Activated B cell treated with CpG ODN at 0.5 μM for 24 hours (primary cell): ENCODE results near the gene ADCY2. TPM values are rescaled to one million over a fixed set of nuclear protein-coding genes. Genes with fewer than 3 reads are reported as not detected.

Source experiments
- ATAC-seq: fragments of 200-7000 bp; cut with Tn5 transposase; one replicate; pipeline ENCODE4 v1.10.0; 2021; ENCODE audit warnings: low read depth, mild to moderate bottlenecking, moderate library complexity
- CTCF ChIA-PET: fragments of 350-600 bp; sonication (Branson Sonifier 250); formaldehyde crosslinking; loops from one replicate; lab custom pipeline; 2021; ENCODE audit warnings: antibody characterized with exemption; lab: Charles Lee
- POLR2A ChIA-PET: fragments of 350-600 bp; sonication (Branson Sonifier 250); formaldehyde crosslinking; loops from one replicate; lab custom pipeline; 2021; ENCODE audit warnings: antibody characterized with exemption; lab: Charles Lee
- DNase-seq: peaks from one replicate; pipeline ENCODE4 v3.0.0; 2022
- H3K27ac Mint-ChIP-seq: one replicate; pipeline ENCODE4 v1.8.0; 2020; ENCODE audit warnings: mixed read lengths
- H3K27me3 Mint-ChIP-seq: one replicate; pipeline ENCODE4 v1.8.0; 2021; ENCODE audit warnings: mixed read lengths
- H3K36me3 Mint-ChIP-seq: one replicate; pipeline ENCODE4 v1.8.0; 2021; ENCODE audit warnings: low read depth, mixed read lengths
- H3K4me1 Mint-ChIP-seq: one replicate; pipeline ENCODE4 v1.8.0; 2021; ENCODE audit warnings: mixed read lengths
- H3K4me3 Mint-ChIP-seq: one replicate; pipeline ENCODE4 v1.8.0; 2020; ENCODE audit warnings: mild to moderate bottlenecking, mixed read lengths
- H3K9me3 Mint-ChIP-seq: one replicate; pipeline ENCODE4 v1.8.0; 2020; ENCODE audit warnings: mixed read lengths
- intact Hi-C: fragments of 100-400 bp; cut with micrococcal nuclease; formaldehyde crosslinking; loops from one replicate; pipeline ENCODE4 v1.15.1; 2024
- total RNA-seq: library from RNA; stranded (reverse); gene quantifications from 2 replicates; pipeline ENCODE4 v1.2.3, GENCODE V29; 2022
- TF ChIP-seq, protein P1 (sequence below): fragments of 200-600 bp; IDR thresholded peaks from one replicate; pipeline ENCODE4 v1.8.0; 2022; ENCODE audit warnings: antibody characterized with exemption, mild to moderate bottlenecking

ADCY2 gene
- total RNA-seq, 1 donor from 2014 or later, result not detected

DNA sequence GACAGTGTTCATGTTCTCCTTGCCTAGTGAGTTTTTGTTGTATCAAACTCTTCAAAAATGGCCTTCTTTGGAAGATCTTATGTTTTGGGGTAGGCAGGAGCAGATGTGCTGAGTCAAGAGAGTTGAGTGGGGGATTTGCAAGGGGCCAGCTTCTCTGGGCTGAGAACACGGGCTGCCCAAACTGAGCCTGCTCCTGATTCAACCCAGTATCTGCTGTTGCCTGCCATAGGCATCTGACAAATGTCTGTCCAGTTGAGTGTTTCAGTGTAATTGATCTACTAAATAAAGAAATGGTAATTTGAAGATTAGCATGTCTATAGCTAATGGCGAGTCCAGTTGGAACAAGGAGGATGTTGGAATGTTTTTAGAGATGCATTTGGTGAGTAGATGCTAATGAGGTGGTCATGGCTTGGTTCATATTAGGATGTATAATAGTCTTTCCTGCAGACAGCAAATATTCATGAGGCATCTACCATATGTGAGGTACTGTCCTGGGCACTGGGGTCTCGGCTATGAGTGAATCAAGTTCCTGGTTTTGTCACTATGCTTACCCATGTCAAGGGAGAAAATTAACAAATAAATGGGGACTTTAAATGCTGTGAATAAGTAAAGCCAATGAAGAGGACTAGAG, 119.5 kb downstream of the ADCY2 start:
- ATAC-seq (no peak), DNase-seq (no peak)
- intact Hi-C loops, result no loop called here
- no peaks in the 10 kb centered on the region for H3K9me3 Mint-ChIP-seq
- no peaks in the 10 kb centered on the region for H3K4me1 Mint-ChIP-seq
- H3K27ac Mint-ChIP-seq, result no peak overlapping the region
- TF ChIP-seq, protein P1, sequence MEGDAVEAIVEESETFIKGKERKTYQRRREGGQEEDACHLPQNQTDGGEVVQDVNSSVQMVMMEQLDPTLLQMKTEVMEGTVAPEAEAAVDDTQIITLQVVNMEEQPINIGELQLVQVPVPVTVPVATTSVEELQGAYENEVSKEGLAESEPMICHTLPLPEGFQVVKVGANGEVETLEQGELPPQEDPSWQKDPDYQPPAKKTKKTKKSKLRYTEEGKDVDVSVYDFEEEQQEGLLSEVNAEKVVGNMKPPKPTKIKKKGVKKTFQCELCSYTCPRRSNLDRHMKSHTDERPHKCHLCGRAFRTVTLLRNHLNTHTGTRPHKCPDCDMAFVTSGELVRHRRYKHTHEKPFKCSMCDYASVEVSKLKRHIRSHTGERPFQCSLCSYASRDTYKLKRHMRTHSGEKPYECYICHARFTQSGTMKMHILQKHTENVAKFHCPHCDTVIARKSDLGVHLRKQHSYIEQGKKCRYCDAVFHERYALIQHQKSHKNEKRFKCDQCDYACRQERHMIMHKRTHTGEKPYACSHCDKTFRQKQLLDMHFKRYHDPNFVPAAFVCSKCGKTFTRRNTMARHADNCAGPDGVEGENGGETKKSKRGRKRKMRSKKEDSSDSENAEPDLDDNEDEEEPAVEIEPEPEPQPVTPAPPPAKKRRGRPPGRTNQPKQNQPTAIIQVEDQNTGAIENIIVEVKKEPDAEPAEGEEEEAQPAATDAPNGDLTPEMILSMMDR, result no peak
- H3K4me3 Mint-ChIP-seq, result no peak overlapping the region
- ChIA-PET CTCF (no interaction called here), POLR2A (no interaction called here)
- H3K27me3 Mint-ChIP-seq, result no peaks in the 10 kb centered on the region
- H3K36me3 Mint-ChIP-seq, result no peaks in the 10 kb centered on the region

DNA sequence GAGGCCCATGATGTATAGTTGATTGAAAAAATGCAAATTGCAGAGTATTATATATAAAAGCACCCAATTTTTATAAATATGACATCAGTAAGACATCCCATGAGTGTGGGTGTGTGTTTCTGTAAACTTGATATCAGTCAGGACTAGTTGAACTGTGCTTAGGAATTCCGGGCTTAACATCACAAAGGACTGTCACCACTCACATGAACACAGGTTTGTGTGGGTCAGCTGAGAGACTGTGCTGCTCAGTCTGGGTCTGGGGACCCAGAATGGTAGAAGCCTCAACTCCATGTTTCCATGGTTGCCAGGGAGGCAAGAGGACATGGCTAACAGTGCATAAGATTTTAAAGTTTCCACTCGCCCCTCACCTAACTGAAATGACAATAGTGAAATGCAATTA, 120.3 kb downstream of the ADCY2 start:
- Mint-ChIP-seq H3K9me3 (no peaks in the 10 kb centered on the region), H3K36me3 (no peaks in the 10 kb centered on the region), H3K27me3 (no peaks in the 10 kb centered on the region), H3K4me3 (no peak overlapping the region), H3K27ac (no peak overlapping the region), H3K4me1 (no peaks in the 10 kb centered on the region)
- TF ChIP-seq, protein P1, result no peak
- POLR2A ChIA-PET, result no interaction called here
- CTCF ChIA-PET, result no interaction called here
- ATAC-seq (no peak), DNase-seq (no peak)
- intact Hi-C loops, result no loop called here

DNA sequence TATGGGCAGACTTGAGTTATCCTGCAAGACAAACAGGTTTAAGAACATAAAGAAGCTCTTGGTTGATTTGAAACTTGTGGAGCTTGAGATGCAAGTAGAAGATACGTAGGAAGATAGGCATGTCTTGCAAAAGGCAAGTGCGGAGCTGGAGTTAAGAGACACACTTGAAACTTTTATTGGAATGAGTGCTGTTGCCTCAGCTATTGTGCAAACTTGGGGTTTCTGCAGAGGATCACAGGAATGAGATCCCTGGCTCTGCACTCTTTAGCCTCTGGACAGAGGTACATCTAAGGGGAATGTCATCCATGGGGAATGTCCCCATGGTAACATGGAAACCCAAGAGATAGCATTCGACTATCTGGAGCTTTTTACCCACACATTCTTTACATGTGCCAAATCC, 121.1 kb downstream of the ADCY2 start:
- TF ChIP-seq, protein P1, result no peak
- ATAC-seq (no peak), DNase-seq (no peak)
- Mint-ChIP-seq H3K9me3 (no peaks in the 10 kb centered on the region), H3K4me3 (no peak overlapping the region), H3K27ac (no peak overlapping the region), H3K27me3 (no peaks in the 10 kb centered on the region), H3K36me3 (no peaks in the 10 kb centered on the region), H3K4me1 (no peaks in the 10 kb centered on the region)
- POLR2A ChIA-PET, result no interaction called here
- intact Hi-C loops, result no loop called here
- CTCF ChIA-PET, result no interaction called here

DNA sequence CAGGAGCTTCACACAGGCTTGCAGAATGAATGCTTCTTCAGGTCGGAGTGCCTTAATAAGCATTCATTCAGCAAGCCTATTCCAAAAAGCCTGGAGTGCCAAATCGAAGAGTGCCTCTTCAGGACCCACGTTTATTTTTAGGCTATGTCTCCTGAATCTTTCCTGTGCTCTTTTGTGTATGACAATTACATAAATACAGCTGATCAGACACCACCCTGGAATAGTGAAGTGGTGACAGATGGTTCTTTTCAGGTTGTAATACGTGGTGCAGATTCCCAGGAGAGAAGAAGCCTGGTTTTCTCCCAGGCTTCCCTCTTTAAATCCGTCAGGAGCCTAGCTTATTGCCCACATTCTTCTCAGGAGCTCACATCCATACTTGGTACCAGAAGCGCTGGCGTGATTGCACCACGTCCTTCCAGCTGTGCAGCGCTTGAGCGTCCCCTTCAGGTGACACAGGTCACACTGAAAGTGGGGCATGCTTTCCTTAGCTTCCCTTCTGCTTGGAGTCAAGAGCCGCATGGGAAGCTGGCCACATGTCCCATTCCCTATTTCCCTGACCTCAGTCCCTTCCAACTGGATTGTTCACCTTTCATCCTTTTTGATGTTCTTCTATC, 123.1 kb downstream of the ADCY2 start:
- no peak for ATAC-seq
- H3K27me3 Mint-ChIP-seq, result no peaks in the 10 kb centered on the region
- ChIA-PET CTCF (no interaction called here), POLR2A (no interaction called here)
- intact Hi-C loops, result no loop called here
- TF ChIP-seq, protein P1, result no peak
- H3K4me1 Mint-ChIP-seq, result no peaks in the 10 kb centered on the region
- no peaks in the 10 kb centered on the region for H3K36me3 Mint-ChIP-seq
- no peaks in the 10 kb centered on the region for H3K9me3 Mint-ChIP-seq
- H3K27ac Mint-ChIP-seq, result no peak overlapping the region
- no peak for DNase-seq
- no peak overlapping the region for H3K4me3 Mint-ChIP-seq

DNA sequence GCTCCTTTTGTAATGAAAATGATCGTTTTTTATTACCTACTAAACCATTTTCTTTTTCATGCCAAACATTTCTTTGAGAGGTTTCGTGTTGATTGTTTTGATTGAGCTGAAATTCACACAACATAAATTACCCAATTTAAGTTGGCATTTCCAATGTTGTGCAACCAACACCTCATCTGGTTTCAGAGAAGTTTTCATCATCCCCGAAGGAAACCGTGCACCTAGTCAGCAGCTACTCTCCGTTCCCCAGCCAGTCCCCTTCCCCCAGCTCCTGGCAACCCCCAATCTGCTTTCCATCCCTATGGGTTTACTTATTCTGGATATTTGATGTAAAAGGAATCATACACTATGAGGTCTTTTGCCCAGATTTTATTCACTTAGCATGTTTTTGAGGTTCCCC, 123.6 kb downstream of the ADCY2 start:
- Mint-ChIP-seq H3K27me3 (no peaks in the 10 kb centered on the region), H3K4me3 (no peak overlapping the region), H3K4me1 (no peaks in the 10 kb centered on the region), H3K27ac (no peak overlapping the region), H3K36me3 (no peaks in the 10 kb centered on the region), H3K9me3 (no peaks in the 10 kb centered on the region)
- TF ChIP-seq, protein P1, result no peak
- POLR2A ChIA-PET, result no interaction called here
- intact Hi-C loops, result no loop called here
- no peak for DNase-seq
- no peak for ATAC-seq
- CTCF ChIA-PET, result no interaction called here
